Fibroblast of lung (primary cell): ENCODE data around the gene MYO1A.

ENCODE experiments used
- CTCF ChIP-seq, 2 donors: IDR thresholded peaks in 1 of 2; conservative IDR thresholded peaks in 1 of 2; 1 replicate in 1 of 2; 2 replicates in 1 of 2; pipeline ENCODE4 v1.5.1; 2011 to 2012; ENCODE audit warnings: low read length in 2 of 2, control low read depth in 1 of 2, inconsistent platforms in 1 of 2, low read depth in 1 of 2, mild to moderate bottlenecking in 1 of 2
- EZH2 ChIP-seq: IDR thresholded peaks from 2 replicates; pipeline ENCODE4 v1.5.1; 2012; ENCODE audit warnings: low read length, control low read depth, mild to moderate bottlenecking; ENCODE audit errors: missing control alignments

GRCh38 chr12:57051011-57051410 is 1.1 kb upstream of the MYO1A start:
- TF ChIP-seq CTCF (conservative IDR thresholded peaks at IDR 0.05 in 1 of 2, IDR thresholded peaks at IDR 0.05 in 1 of 2; ENCODE audit: low read depth in 1 of 2, low read length in 2 of 2) (no peak), EZH2 (no peak)
